OCI-LY3 (cell line): ENCODE measurements around the gene TECPR2.

ENCODE experiments used
- EZH2phosphoT487 ChIP-seq: fragments of 200-600 bp; shearing (Covaris generic); IDR thresholded peaks from 2 replicates; pipeline ENCODE4 v1.6.1; 2018; ENCODE audit warnings: antibody characterized with exemption, mixed run types, low read depth
- TF ChIP-seq, protein P1 (sequence below): fragments of 200-600, 300-600 bp; sonication (generic); IDR thresholded peaks from 2 replicates; pipeline ENCODE4 v1.5.1; 2014; ENCODE audit warnings: antibody characterized with exemption, low read length, low read depth

DNA sequence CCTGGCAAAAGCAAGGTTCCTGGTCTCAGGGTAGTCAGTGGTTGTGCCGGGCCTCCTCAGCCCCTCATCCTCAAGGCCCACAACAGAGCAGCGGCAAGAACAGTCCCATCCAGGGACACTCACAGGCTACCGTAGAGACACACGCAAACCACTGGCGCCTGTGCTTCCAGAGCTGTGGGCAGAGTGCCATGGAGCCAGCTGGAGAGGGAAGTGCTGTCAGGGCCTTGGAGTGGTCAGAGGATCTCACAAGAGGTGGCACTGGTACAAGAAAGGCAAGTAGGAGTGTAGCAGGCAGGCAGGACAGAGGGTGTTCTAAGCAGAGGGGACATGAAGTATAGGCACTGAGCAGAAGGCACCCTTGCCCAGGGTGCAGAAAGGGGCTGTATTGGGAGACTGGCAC, 112.2 kb downstream of the TECPR2 start:
- TF ChIP-seq, protein P1, sequence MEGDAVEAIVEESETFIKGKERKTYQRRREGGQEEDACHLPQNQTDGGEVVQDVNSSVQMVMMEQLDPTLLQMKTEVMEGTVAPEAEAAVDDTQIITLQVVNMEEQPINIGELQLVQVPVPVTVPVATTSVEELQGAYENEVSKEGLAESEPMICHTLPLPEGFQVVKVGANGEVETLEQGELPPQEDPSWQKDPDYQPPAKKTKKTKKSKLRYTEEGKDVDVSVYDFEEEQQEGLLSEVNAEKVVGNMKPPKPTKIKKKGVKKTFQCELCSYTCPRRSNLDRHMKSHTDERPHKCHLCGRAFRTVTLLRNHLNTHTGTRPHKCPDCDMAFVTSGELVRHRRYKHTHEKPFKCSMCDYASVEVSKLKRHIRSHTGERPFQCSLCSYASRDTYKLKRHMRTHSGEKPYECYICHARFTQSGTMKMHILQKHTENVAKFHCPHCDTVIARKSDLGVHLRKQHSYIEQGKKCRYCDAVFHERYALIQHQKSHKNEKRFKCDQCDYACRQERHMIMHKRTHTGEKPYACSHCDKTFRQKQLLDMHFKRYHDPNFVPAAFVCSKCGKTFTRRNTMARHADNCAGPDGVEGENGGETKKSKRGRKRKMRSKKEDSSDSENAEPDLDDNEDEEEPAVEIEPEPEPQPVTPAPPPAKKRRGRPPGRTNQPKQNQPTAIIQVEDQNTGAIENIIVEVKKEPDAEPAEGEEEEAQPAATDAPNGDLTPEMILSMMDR: no peak
- TF ChIP-seq EZH2phosphoT487: no peak
